Hippocampal formation (tissue), 2 donors: ENCODE results near the gene WASF3.
A peak's percentile ranks its signal among the peaks of the same experiment; 100 is the strongest.
"Not testable (repeated sequence)": the region's sequence is repeated elsewhere in the genome, so short reads cannot be mapped to it uniquely, and the experiment has no call there.

ENCODE experiments used
- DNase-seq, 2 donors: peaks; one replicate each; lab custom pipeline; 2025; lab: John Stamatoyannopoulos, UW

Gene WASF3

GRCh38 chr13:26716984-26717383 lies 159.5 kb downstream of the WASF3 start:
- DNase-seq, result no peak

- no peak for DNase-seq
Measured at GRCh38 chr13:26718146-26718545, 160.7 kb downstream of the WASF3 start.

GRCh38 chr13:26718872-26719271 lies 161.4 kb downstream of the WASF3 start:
- no peak for DNase-seq

GRCh38 chr13:26719356-26719945 lies 162.0 kb downstream of the WASF3 start:
- DNase-seq, result no peak

- DNase-seq, result peak in 1 of 2 donors; percentile 9
Measured at GRCh38 chr13:26721251-26722121, 164.0 kb downstream of the WASF3 start.

DNA sequence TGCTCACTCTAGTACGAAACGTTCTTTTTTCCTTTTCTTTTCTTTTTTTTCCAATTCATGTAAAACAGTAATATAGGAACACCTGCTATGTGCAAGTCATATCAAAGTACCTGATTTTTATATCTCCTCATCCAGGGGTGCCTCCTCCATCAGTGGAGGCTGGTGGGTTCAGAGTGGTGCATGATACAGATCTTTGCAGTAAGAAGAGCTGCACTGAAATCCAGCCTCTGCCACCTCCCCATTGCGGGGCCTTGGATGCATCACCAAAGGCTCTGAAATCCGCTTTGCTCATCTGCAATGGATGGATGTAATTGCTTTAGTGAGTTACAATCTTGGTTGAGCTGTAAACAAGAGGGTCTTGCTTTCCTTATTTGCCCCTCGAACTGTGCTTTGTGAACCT lies 164.8 kb downstream of the WASF3 start:
- DNase-seq, result no peak

GRCh38 chr13:26723620-26724019 lies 166.1 kb downstream of the WASF3 start:
- DNase-seq, result not testable (repeated sequence)

GRCh38 chr13:26726684-26727083 lies 169.2 kb downstream of the WASF3 start:
- no peak for DNase-seq

GRCh38 chr13:26727122-26727521 lies 169.6 kb downstream of the WASF3 start:
- no peak for DNase-seq

DNA sequence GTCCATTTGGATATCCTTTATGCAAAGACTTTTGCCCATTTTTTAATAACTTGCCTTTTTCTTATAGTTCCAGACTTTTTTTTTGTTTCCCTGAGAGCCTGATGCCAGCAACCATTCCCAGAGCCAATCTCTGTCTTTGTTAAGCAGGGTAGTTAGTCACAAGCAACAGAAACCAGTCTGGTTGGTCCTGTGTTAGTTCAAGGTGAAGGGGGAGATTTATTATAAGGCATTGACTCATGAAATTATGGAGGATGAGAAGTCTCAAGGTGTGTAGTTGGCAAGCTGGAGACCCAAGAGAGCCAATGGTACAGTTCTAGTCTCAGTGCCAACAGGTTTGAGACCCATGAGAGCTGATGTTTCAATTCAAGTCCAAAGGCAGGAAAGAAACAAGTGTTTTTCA lies 170.2 kb downstream of the WASF3 start:
- no peak for DNase-seq

DNA sequence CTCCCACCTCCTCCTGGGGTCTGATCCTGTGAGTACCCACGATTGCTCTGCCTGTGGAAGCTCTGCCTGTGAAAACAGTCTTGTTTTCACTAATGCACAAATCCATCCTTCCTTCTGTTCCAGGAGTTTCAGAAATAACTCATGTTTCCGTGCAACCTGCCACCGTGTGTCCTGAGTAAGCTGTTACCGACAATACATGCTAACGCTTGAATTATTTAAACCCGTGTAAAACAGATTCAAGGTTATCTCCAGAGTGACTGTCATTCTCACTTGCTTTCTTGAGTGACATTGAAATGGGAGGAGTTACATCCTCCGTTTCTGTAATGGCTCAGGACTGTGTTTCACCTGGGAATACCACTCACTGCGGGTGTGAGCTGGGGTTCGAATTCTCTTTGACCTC lies 178.2 kb downstream of the WASF3 start:
- no peak for DNase-seq
